Measurements from ENCODE around the gene MED13L.

The MED13L gene

GRCh38 chr12:115957686-115958290 lies 319.7 kb downstream of the MED13L start:
- DNase-seq = no peak

DNA sequence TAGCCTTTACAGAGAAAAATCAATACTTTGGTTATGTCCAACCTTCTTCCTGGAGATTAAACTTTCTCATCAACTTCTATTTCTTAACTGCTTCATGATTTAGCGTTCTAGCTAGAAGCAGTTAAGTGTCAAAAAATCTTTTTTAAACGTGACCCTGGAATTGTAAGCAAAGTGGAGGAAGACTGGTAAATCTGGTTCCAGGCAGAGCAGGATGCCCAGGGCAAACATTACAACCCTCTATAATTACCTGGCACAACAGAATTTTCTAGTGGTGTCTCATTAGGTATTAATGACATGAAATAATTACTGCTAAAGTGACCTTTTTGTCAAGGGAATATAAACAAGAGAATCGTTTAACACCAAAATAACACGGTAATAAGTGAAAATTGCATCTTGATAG lies 320.8 kb downstream of the MED13L start:
- DNase-seq = no peak

DNA sequence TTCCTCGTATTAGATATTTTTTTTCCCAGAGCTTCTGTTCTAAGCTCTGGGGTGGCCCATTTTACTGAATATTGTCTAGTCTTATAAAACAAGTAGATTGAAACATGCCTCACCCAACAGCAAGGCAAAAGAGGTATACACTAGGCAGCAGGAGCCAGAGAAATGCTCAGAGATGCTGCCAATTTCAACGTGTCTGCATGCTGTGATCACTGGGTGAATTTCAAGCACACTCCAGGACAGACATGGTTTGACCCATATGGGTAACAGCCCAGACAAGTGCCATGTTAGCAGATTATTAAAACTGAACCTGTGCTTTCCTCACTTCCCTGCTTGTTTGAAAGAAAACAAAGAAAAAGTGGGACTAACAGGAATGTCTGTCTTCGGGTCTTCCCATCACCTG lies 321.3 kb downstream of the MED13L start:
- DNase-seq = no peak

DNA sequence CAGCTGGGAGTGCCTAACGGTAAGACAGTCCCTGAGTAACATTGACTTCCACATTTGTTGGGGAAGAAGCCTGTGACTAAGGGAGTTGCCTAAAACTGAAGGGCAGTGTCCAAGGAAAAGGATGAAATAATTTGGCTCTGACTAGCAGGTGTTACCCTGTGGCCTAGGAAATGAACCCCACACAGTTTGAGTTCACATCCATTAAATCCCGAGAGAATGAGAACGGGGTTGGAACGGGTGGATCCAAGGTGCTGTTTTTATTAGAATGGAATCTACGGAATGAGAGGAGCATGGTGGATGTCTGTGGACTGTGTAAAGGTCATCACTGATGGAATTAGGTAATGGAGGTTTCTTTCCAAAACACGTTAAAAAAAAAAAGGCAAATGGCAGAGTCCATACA lies 324.0 kb downstream of the MED13L start:
- no peak for DNase-seq

DNA sequence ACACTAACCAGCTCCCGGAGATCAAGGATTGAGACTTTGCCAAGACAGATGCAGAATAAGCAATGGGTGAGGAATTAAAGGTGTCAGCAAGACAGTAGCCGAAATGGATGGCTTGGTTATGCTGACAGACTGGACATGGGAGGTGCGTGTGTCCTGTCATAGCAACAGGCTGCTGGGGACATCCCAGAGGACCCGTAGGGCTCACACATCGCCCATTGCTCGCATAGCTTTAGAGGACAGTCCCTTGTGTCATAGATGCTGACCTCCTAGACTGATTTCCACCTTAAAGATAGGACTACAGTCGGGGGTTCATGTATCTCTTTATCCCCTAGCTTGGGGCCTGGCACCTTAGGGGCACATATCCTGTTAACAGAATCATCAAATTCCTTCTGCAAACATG lies 324.5 kb downstream of the MED13L start:
- no peak for DNase-seq

- DNase-seq = no peak
These were observed 326.5 kb downstream of the MED13L start for GRCh38 chr12:115950959-115951358.

GRCh38 chr12:115949675-115950074 lies 327.8 kb downstream of the MED13L start:
- no peak for DNase-seq

DNA sequence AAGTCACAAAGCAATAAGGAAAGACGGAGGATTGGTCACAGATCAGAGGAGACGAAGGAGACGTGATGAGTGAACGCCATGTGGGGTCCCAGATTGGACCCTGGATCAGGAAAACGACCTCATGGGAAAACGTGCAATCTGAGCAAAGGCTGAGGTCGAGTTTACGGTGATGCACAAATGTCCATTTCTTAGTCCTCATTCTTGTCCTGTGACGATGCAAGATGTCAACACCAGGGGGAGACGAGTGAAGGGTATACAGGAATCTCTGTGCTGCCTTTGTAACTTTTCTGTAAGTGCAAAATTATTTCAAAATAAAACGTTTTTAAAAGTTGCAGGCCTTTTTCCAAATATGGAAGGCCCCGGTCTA lies 329.8 kb downstream of the MED13L start:
- DNase-seq = no peak

DNA sequence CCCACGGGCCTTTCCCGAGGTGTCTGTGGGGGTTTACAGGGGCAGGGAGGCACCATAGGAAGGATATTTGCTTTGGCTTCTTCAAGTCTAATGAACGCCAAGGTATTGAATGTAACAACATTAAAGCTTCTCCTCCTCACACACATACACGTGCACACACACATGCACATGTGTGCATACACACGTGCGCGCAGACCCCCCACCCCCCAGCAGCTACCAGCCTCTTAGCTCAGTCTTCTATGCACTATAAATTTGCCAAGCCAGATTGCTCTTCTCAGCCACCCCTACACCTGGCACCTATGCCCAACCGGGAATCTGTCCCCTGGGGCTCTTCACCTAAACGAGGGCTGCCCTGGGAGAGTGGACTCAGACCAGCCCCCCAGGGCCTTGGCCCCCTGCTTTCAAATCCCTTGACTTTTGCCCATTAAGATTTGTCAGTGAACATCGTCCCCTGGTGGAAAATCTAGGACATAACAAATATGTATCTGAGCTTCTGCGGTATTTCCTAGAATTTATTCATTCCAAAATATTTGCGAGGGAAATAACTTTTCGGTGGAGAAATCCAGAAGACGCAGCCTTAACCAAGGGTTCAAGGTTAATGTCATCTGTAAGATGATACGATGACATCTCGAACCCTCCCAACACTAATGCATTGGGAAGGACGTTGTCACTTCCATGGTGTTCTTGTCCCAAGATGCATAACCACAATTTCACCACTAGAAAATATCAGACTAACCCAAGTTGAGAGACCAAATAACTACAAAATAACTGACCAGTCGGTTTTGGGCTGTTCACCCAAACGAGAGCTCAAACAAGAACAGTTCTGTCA lies 330.4 kb downstream of the MED13L start:
- DNase-seq = no peak

- DNase-seq = no peak
These were observed 331.4 kb downstream of the MED13L start for GRCh38 chr12:115946092-115946491.

DNA sequence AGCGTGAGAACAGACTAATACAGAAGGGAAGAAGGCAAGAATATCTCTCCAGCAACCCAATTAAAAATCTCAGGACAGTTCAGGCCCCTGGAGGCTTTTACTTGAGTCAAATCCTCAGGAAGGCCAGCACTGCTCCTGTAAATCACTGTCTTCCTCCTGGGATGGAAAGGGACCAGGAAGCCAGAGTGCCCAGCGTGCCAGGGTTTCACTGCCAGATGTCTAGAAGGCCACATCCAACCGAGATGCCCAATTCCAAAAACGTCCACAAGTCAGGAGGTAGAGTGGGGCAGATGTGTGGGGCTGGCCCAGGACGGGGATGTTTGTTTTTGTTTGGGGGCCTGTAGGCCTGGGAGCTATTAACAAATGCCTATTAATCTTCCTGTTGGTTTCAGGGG lies 332.0 kb downstream of the MED13L start:
- DNase-seq = no peak

- DNase-seq = no peak
These were observed 332.5 kb downstream of the MED13L start for GRCh38 chr12:115944837-115945490.

DNA sequence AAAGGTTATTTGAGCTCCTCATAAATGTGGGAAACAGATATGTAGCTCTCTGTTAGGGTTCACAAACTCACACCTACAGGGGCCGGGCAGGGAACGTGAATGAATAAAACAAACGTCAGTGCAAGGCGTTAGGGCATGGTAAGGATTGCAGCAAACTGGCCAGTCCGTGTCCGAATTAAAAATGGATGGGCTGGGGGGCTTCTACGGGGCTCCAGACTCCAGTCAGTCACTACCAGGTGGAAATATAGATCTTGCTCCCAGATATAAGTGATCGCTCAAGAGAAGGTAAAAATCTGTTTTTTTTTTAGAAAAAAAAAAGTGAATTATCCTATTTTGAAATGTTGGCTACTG lies 333.1 kb downstream of the MED13L start:
- DNase-seq = no peak

DNA sequence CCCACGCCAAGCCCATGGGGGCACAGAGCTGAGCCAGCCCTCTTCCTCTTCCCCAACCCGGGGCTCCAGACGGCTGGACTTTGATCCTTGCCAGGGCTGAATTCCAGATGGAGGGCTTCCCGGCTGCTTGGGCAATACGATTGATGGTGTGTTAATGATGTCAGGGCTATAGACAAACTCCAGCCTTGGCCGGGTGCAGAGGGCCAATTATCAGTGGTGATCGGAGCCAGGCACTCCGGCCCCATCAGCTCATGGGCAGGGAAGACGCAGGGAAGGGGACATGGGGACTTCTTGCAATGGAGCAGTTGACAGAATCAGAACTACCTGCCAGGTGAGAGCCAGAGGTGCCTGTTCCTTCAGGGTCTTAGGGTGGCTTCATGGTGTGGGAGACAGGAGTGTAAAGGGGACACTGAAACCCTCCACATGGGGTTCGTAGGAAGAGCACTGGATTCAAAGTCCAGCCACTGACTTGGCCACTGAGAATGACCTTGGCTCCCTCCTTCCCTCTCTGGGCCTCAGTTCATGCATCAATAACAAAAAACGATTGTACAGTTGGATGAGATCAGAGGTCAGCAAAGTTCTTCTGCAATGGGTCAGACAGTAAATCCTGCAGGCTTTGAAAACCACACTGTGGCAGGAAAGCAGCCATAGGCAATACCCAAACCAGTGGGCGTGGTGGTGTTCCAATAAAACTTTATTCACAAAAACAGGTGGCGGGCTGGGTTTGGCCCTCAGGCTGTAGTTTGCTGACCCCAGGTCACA lies 333.7 kb downstream of the MED13L start:
- no peak for DNase-seq

GRCh38 chr12:115943310-115943629 lies 334.2 kb downstream of the MED13L start:
- DNase-seq = no peak

DNA sequence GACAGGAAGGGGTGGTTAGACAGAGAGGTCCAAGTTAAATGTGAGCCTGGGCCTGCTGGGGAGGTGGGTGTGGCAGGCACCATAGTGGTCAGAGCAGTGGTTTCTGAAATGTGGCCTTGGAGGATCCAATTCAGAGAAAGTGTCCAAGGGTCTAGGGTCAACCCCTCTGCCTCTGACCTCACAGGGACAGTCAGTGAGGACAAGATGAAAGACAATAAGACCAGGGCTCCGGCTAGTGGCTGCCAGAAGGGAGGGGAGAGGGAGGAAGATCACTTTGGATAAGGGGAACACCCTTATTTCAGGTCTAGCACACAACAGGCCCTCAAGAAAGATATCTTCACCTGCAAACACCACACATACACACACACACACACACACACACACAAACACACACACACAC lies 335.1 kb downstream of the MED13L start:
- DNase-seq = no peak

DNA sequence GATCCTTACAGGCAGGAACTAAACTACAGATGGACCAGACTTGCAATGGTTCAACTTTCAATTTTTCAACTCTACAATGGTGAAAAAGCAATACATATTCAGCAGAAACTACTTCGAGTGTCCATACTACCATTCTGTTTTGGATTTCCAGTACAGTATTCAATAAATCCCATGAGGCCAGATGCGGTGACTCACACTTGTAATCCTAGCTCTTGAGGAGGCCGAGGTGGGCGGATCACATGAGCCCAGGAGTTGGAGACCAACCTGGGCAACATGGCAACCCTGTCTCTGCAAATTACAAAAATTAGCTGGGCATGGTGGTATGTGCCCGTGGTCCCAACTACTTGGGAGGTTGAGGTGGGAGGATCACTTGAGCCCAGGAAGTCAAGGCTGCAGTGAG lies 336.1 kb downstream of the MED13L start:
- DNase-seq = no peak

DNA sequence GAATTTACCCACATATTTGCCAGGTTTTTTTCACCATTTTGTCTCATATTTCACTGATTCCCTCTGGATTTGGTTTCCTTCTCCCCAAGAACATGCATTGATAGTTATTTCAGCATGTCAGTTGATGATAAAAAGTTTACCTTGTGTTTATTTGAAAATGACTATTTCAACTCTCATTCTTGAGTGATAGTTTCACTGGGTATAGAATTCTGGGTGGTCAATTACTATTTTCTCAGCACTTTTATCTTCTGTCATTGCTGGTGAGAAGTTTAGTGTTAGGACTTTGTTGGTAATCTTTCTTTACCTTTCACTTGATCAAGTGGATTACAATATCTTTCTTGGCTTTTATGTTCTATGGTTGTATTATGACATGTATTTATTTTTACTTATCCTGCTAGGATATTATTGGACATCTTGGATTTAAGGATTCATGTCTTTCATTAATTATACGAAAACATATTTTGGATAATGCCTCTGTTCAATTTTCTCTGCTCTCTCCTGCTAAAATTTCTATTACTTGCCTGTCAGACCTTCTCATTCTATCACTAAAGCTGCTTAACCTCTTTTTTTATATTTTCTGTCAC lies 338.6 kb downstream of the MED13L start:
- no peak for DNase-seq

- no peak for DNase-seq
These were observed 340.2 kb downstream of the MED13L start for GRCh38 chr12:115936997-115937916.

- DNase-seq = no peak
These were observed 342.6 kb downstream of the MED13L start for GRCh38 chr12:115934877-115935276.

DNA sequence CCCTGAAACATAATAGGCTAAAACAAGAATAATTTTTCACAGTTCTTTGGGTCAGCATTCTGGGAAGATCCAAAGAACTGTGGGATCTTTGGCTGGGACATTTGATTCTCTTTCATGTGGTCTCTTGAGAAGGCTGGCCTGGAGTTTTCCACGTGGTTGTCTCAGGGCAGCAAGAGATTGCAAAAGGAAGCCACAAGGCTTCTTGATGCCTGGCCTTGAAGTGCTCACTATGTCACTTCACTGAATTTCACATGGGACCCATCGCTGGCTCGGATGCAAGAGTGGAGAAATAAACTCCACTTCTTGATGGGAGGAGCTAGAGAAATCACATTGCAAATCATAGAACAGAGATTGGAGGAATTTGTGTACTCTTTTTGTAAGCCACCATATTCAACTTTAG lies 343.4 kb downstream of the MED13L start:
- no peak for DNase-seq

GRCh38 chr12:115932066-115932465 lies 345.4 kb downstream of the MED13L start:
- DNase-seq = no peak

Measured in CD4-positive, alpha-beta T cell treated with Interferon alpha-2 for 1 hour (primary cell).